ENCODE results near the gene SYNE3. TPM values are rescaled to one million over a fixed set of nuclear protein-coding genes. Genes with fewer than 3 reads are reported as not detected.

SYNE3 gene
- total and polyA plus RNA-seq, 2 of the 8 experiments (the other 6 are each of a cell fraction or from before 2014, with no cell fraction given): under 0.01 TPM; not detected in 1

- 89% methylated on average over 9 of the region's 9 CpGs; no CpG with 5 or more reads in 1 of the 2 experiments for WGBS, 2 experiments (ENCODE audit: extremely low coverage in 1 of 2, insufficient coverage in 1 of 2, insufficient read length in 1 of 2, insufficient replicate concordance in 2 of 2, low coverage in 1 of 2, low lambda C conversion rate in 2 of 2, missing lambda C conversion rate in 1 of 2)
- DNase-seq (ENCODE audit: low read depth in 1 of 2, low spot score in 2 of 2): no peak
- Histone ChIP-seq H3K4ac (replicated peaks; ENCODE audit: insufficient read length, low read depth, low read length) (no peak overlapping the region), H4K8ac (ENCODE audit: extremely low read depth, insufficient read depth, low read length) (no peak overlapping the region), H2BK120ac (replicated peaks; ENCODE audit: low read depth, low read length) (no peak overlapping the region), H3K27ac (ENCODE audit: low read depth, low read length) (no peak overlapping the region), H3K36me3 (ENCODE audit: control insufficient read depth in 2 of 4, insufficient read depth in 4 of 4, low read length in 3 of 4) (peaks cover 0 to 3% (median 1%) of the 10 kb centered on the region in 4 experiments; a peak in 2 of 8 replicates), H3K4me3 (ENCODE audit: extremely low read depth in 1 of 4, insufficient read depth in 2 of 4, low read depth in 3 of 4, low read length in 4 of 4) (no peak overlapping the region), H4K91ac (replicated peaks; ENCODE audit: insufficient read length, low read length) (no peak overlapping the region), H3K9ac (replicated peaks in 1 of 4; ENCODE audit: extremely low read depth in 1 of 4, low read depth in 3 of 4, low read length in 3 of 4) (no peak overlapping the region), H3K9me3 (ENCODE audit: insufficient read depth in 2 of 2, low read depth in 1 of 2, low read length in 1 of 2) (no peaks in the 10 kb centered on the region), H2AFZ (ENCODE audit: low read length) (no peak overlapping the region), H3K27me3 (replicated peaks in 1 of 4; ENCODE audit: control insufficient read depth in 3 of 4, extremely low read depth in 1 of 4, insufficient read depth in 3 of 4, low read length in 3 of 4) (no peaks in the 10 kb centered on the region), H2BK20ac (ENCODE audit: low read length) (no peak overlapping the region), H3K56ac (replicated peaks; ENCODE audit: insufficient read length, low read depth, low read length) (no peak overlapping the region), H3K18ac (ENCODE audit: extremely low read depth, low read length) (no peak overlapping the region), H3K4me2 (ENCODE audit: insufficient read depth in 1 of 2, low read depth in 2 of 2, low read length in 2 of 2) (no peak overlapping the region), H2BK12ac (ENCODE audit: low read depth, low read length) (no peak overlapping the region), H3K14ac (ENCODE audit: insufficient read length) (no peak overlapping the region), H3K23me2 (ENCODE audit: low read depth, low read length) (no peaks in the 10 kb centered on the region), H3K4me1 (replicated peaks in 1 of 4; ENCODE audit: control insufficient read depth in 3 of 4, insufficient read depth in 4 of 4, low read length in 3 of 4) (peaks cover 0 to 9% (median 0%) of the 10 kb centered on the region in 4 experiments; a peak in 2 of 7 replicates), H3K79me2 (ENCODE audit: control insufficient read depth in 1 of 2, insufficient read depth in 2 of 2, low read length in 2 of 2) (peaks cover 3 to 27% of the 10 kb centered on the region in 2 experiments; a peak in 3 of 4 replicates), H2AK5ac (ENCODE audit: low read depth, low read length) (no peak overlapping the region), H3K79me1 (ENCODE audit: low read depth, low read length) (peaks cover 6% of the 10 kb centered on the region), H2BK15ac (ENCODE audit: low read length) (no peak overlapping the region), H2BK5ac (ENCODE audit: low read depth, low read length) (no peak overlapping the region), H3K23ac (ENCODE audit: insufficient read length) (no peak overlapping the region), H4K20me1 (replicated peaks in 1 of 2; ENCODE audit: control insufficient read depth in 1 of 2, insufficient read depth in 2 of 2, low read length in 2 of 2) (peaks cover 7 to 10% of the 10 kb centered on the region in 2 experiments), H4K5ac (ENCODE audit: insufficient read length, low read depth, low read length) (no peak overlapping the region)
- CTCF ChIA-PET (ENCODE audit: partially characterized antibody): interaction anchor here (0.5 to 4.1 kb wide), 41 partner anchors 8 to 608 kb away, joined by 3 to 44 read pairs (median 4); partner anchors contain the start of gene SYNE3
- POLR2A ChIA-PET (ENCODE audit: partially characterized antibody): interaction anchor here (0.8 to 1.4 kb wide), 7 partner anchors 7 to 512 kb away, joined by 3 to 7 read pairs (median 3); no protein-coding TSS in a partner anchor
- no peak for FAIRE-seq
- no peak for TF ChIP-seq SIX5 (IDR thresholded peaks at IDR 0.05; ENCODE audit: low read depth, low read length)
- no peak for TF ChIP-seq EGR1 (IDR thresholded peaks at IDR 0.05; ENCODE audit: borderline replicate concordance, low read depth, low read length)
- TF ChIP-seq BCL11A (IDR thresholded peaks at IDR 0.05; ENCODE audit: low read depth in 2 of 2, low read length in 2 of 2): no peak
- no peak for TF ChIP-seq RAD21 (IDR thresholded peaks at IDR 0.05 in 1 of 2, conservative IDR thresholded peaks at IDR 0.05 in 1 of 2; ENCODE audit: low read depth in 2 of 2, low read length in 2 of 2)
- no peak for TF ChIP-seq CBX5 (IDR thresholded peaks at IDR 0.05; ENCODE audit: low read depth, low read length)
- TF ChIP-seq HDAC2 (IDR thresholded peaks at IDR 0.05; ENCODE audit: borderline replicate concordance in 1 of 2, low read depth in 2 of 2, low read length in 2 of 2): no peak
- TF ChIP-seq SIN3A (conservative IDR thresholded peaks at IDR 0.05 in 1 of 2, IDR thresholded peaks at IDR 0.05 in 1 of 2; ENCODE audit: low read depth in 1 of 2, low read length in 2 of 2): no peak
- TF ChIP-seq ASH2L (IDR thresholded peaks at IDR 0.05; ENCODE audit: low read length): no peak
- TF ChIP-seq GTF2F1 (IDR thresholded peaks at IDR 0.05; ENCODE audit: borderline replicate concordance, low read depth, low read length): no peak
- no peak for TF ChIP-seq JUND (IDR thresholded peaks at IDR 0.05; ENCODE audit: low read length)
- no peak for TF ChIP-seq TAF7 (optimal IDR thresholded peaks at IDR 0.05; ENCODE audit: borderline replicate concordance, low read depth, low read length)
Observed at GRCh38 chr14:95526483-95527386, 10.3 kb upstream of the SYNE3 start.

Measured in H1 (cell line).